GM21390 (cell line): Measurements from ENCODE around the gene P3H2.
A peak's percentile ranks its signal among the peaks of the same experiment; 100 is the strongest.
"Not testable (repeated sequence)": the region's sequence is repeated elsewhere in the genome, so short reads cannot be mapped to it uniquely, and the experiment has no call there.

ENCODE experiments used
- ATAC-seq: cut with Tn5 transposase; IDR thresholded peaks from one replicate; pipeline ENCODE4 v1.9.1; 2021; ENCODE audit not compliant: unreplicated experiment

P3H2 gene

GRCh38 chr3:190088890-190089289 is 31.8 kb downstream of the P3H2 start:
- no peak for ATAC-seq

GRCh38 chr3:190086191-190086590 is 34.5 kb downstream of the P3H2 start:
- peak; percentile 71 for ATAC-seq

GRCh38 chr3:190084983-190085382 is 35.7 kb downstream of the P3H2 start:
- no peak for ATAC-seq

- ATAC-seq: no peak
These were observed 37.1 kb downstream of the P3H2 start for GRCh38 chr3:190083635-190084034.

GRCh38 chr3:190081389-190081788 is 39.3 kb downstream of the P3H2 start:
- no peak for ATAC-seq

- not testable (repeated sequence) for ATAC-seq
These were observed 41.5 kb downstream of the P3H2 start for GRCh38 chr3:190079173-190079572.

GRCh38 chr3:190077395-190078045 is 43.2 kb downstream of the P3H2 start:
- no peak for ATAC-seq

- no peak for ATAC-seq
These were observed 43.9 kb downstream of the P3H2 start for GRCh38 chr3:190076601-190077394.

GRCh38 chr3:190076136-190076535 is 44.6 kb downstream of the P3H2 start:
- ATAC-seq: no peak

GRCh38 chr3:190074817-190075216 is 45.9 kb downstream of the P3H2 start:
- no peak for ATAC-seq

GRCh38 chr3:190073264-190074008 is 47.3 kb downstream of the P3H2 start:
- no peak for ATAC-seq

- no peak for ATAC-seq
These were observed 47.8 kb downstream of the P3H2 start for GRCh38 chr3:190072856-190073255.

GRCh38 chr3:190071921-190072320 is 48.8 kb downstream of the P3H2 start:
- ATAC-seq: not testable (repeated sequence)

- no peak for ATAC-seq
These were observed 49.9 kb downstream of the P3H2 start for GRCh38 chr3:190070622-190071347.

- ATAC-seq: no peak
These were observed 55.5 kb downstream of the P3H2 start for GRCh38 chr3:190065204-190065603.

- no peak for ATAC-seq
These were observed 56.0 kb downstream of the P3H2 start for GRCh38 chr3:190064659-190065058.

GRCh38 chr3:190064112-190064511 is 56.6 kb downstream of the P3H2 start:
- ATAC-seq: no peak

GRCh38 chr3:190063490-190063889 is 57.2 kb downstream of the P3H2 start:
- no peak for ATAC-seq

GRCh38 chr3:190060192-190060775 is 60.4 kb downstream of the P3H2 start:
- no peak for ATAC-seq

- ATAC-seq: no peak
These were observed 61.5 kb downstream of the P3H2 start for GRCh38 chr3:190059242-190059590.
